ENCODE measurements around the gene OR2M4. TPM values are rescaled to one million over a fixed set of nuclear protein-coding genes. Genes with fewer than 3 reads are reported as not detected.
"Not testable (repeated sequence)": the region's sequence is repeated elsewhere in the genome, so short reads cannot be mapped to it uniquely, and the experiment has no call there.

The OR2M4 gene
- polyA plus RNA-seq, 1 donor from 2014 or later = not detected

GRCh38 chr1:248229360-248229908 lies 1.8 kb upstream of the OR2M4 start:
- Histone ChIP-seq H3K9me3 (ENCODE audit: low read length) (no peaks in the 10 kb centered on the region), H2AFZ (ENCODE audit: low read depth, low read length) (no peak overlapping the region), H4K20me1 (ENCODE audit: insufficient read depth) (no peaks in the 10 kb centered on the region), H3K9ac (ENCODE audit: low read length) (no peak overlapping the region), H3K36me3 (ENCODE audit: insufficient read depth, low read length) (no peaks in the 10 kb centered on the region), H3K27ac (ENCODE audit: low read length) (no peak overlapping the region), H3K4me2 (ENCODE audit: low read length) (no peak overlapping the region), H3K79me2 (replicated peaks; ENCODE audit: insufficient read depth, low read length) (no peaks in the 10 kb centered on the region), H3K4me3 (ENCODE audit: low read length) (no peak overlapping the region), H3K9me2 (ENCODE audit: insufficient read depth, low read length) (no peaks in the 10 kb centered on the region), H3F3A (ENCODE audit: insufficient read depth, low read length, poor library complexity, severe bottlenecking) (no peaks in the 10 kb centered on the region), H3K27me3 (ENCODE audit: insufficient read depth, low read depth, low read length) (no peaks in the 10 kb centered on the region)
- TF ChIP-seq REST (IDR thresholded peaks at IDR 0.05; ENCODE audit: borderline replicate concordance) (no peak), POLR2AphosphoS5 (IDR thresholded peaks at IDR 0.05) (no peak), MXI1 (conservative IDR thresholded peaks at IDR 0.05; ENCODE audit: poor library complexity, severe bottlenecking) (no peak), TAF1 (IDR thresholded peaks at IDR 0.05; ENCODE audit: low read depth) (no peak), SMC3 (conservative IDR thresholded peaks at IDR 0.05; ENCODE audit: poor library complexity) (no peak)

GRCh38 chr1:248239478-248239877 lies 8.3 kb downstream of the OR2M4 start:
- Histone ChIP-seq H3F3A (ENCODE audit: insufficient read depth, low read length, poor library complexity, severe bottlenecking) (no peaks in the 10 kb centered on the region), H3K9me2 (ENCODE audit: insufficient read depth, low read length) (no peaks in the 10 kb centered on the region), H3K27ac (ENCODE audit: low read length) (no peak overlapping the region), H3K79me2 (replicated peaks; ENCODE audit: insufficient read depth, low read length) (no peaks in the 10 kb centered on the region), H3K9ac (ENCODE audit: low read length) (no peak overlapping the region), H3K4me2 (ENCODE audit: low read length) (no peak overlapping the region), H3K4me3 (ENCODE audit: low read length) (no peak overlapping the region), H3K36me3 (ENCODE audit: insufficient read depth, low read length) (no peaks in the 10 kb centered on the region), H3K27me3 (ENCODE audit: insufficient read depth, low read depth, low read length) (no peaks in the 10 kb centered on the region), H3K9me3 (ENCODE audit: low read length) (peaks cover 6% of the 10 kb centered on the region), H2AFZ (ENCODE audit: low read depth, low read length) (no peak overlapping the region), H4K20me1 (ENCODE audit: insufficient read depth) (no peaks in the 10 kb centered on the region)
- no peak for TF ChIP-seq SMC3 (conservative IDR thresholded peaks at IDR 0.05; ENCODE audit: poor library complexity)
- TF ChIP-seq POLR2AphosphoS5 (IDR thresholded peaks at IDR 0.05) = no peak
- TF ChIP-seq EZH2 (IDR thresholded peaks at IDR 0.05; ENCODE audit: borderline replicate concordance, insufficient read depth, low read length, poor library complexity, severe bottlenecking) = no peak

- no peaks in the 10 kb centered on the region for H3K79me2 ChIP-seq (replicated peaks; ENCODE audit: insufficient read depth, low read length)
- no peaks in the 10 kb centered on the region for H4K20me1 ChIP-seq (ENCODE audit: insufficient read depth)
- no peak overlapping the region for H3K9ac ChIP-seq (ENCODE audit: low read length)
- no peaks in the 10 kb centered on the region for H3K27me3 ChIP-seq (ENCODE audit: insufficient read depth, low read depth, low read length)
- H2AFZ ChIP-seq (ENCODE audit: low read depth, low read length) = no peak overlapping the region
- H3K9me2 ChIP-seq (ENCODE audit: insufficient read depth, low read length) = no peaks in the 10 kb centered on the region
- H3K36me3 ChIP-seq (ENCODE audit: insufficient read depth, low read length) = no peaks in the 10 kb centered on the region
- no peaks in the 10 kb centered on the region for H3F3A ChIP-seq (ENCODE audit: insufficient read depth, low read length, poor library complexity, severe bottlenecking)
- H3K4me3 ChIP-seq (ENCODE audit: low read length) = no peak overlapping the region
- H3K9me3 ChIP-seq (ENCODE audit: low read length) = peaks cover 6% of the 10 kb centered on the region
- H3K27ac ChIP-seq (ENCODE audit: low read length) = no peak overlapping the region
- TF ChIP-seq SMC3 (conservative IDR thresholded peaks at IDR 0.05; ENCODE audit: poor library complexity) (no peak), REST (IDR thresholded peaks at IDR 0.05; ENCODE audit: borderline replicate concordance) (no peak), EZH2 (IDR thresholded peaks at IDR 0.05; ENCODE audit: borderline replicate concordance, insufficient read depth, low read length, poor library complexity, severe bottlenecking) (no peak), EP300 (conservative IDR thresholded peaks at IDR 0.05; ENCODE audit: poor library complexity, severe bottlenecking) (no peak), TAF1 (IDR thresholded peaks at IDR 0.05; ENCODE audit: low read depth) (no peak), CTCF (IDR thresholded peaks at IDR 0.05; ENCODE audit: poor library complexity, severe bottlenecking) (no peak), MXI1 (conservative IDR thresholded peaks at IDR 0.05; ENCODE audit: poor library complexity, severe bottlenecking) (no peak), RAD21 (conservative IDR thresholded peaks at IDR 0.05) (no peak)
- no peak overlapping the region for H3K4me2 ChIP-seq (ENCODE audit: low read length)
Observed at GRCh38 chr1:248243204-248243603, 12.0 kb downstream of the OR2M4 start.

GRCh38 chr1:248259309-248259708 lies 28.1 kb downstream of the OR2M4 start:
- not testable (repeated sequence) for H4K20me1 ChIP-seq (ENCODE audit: insufficient read depth); H3K27ac ChIP-seq (ENCODE audit: low read length); H3K9me2 ChIP-seq (ENCODE audit: insufficient read depth, low read length); H3K4me2 ChIP-seq (ENCODE audit: low read length); H3K9ac ChIP-seq (ENCODE audit: low read length); H2AFZ ChIP-seq (ENCODE audit: low read depth, low read length); H3K79me2 ChIP-seq (replicated peaks; ENCODE audit: insufficient read depth, low read length); H3F3A ChIP-seq (ENCODE audit: insufficient read depth, low read length, poor library complexity, severe bottlenecking); H3K4me3 ChIP-seq (ENCODE audit: low read length); H3K27me3 ChIP-seq (ENCODE audit: insufficient read depth, low read depth, low read length); H3K36me3 ChIP-seq (ENCODE audit: insufficient read depth, low read length)
- H3K9me3 ChIP-seq (ENCODE audit: low read length) = peaks cover 12% of the 10 kb centered on the region

Measured in neural cell (in vitro differentiated cells).